Kidney (tissue), 22 donors: ENCODE measurements around the gene URB1. TPM values are rescaled to one million over a fixed set of nuclear protein-coding genes. Genes with fewer than 3 reads are reported as not detected.
"Not testable (repeated sequence)": the region's sequence is repeated elsewhere in the genome, so short reads cannot be mapped to it uniquely, and the experiment has no call there.

Experiments
- DNase-seq, 5 donors: peaks; one replicate each; pipeline ENCODE4 v3.0.0-alpha.2; 2013 to 2020
- FAIRE-seq: peaks from 2 replicates; lab custom pipeline; 2012; peaks lifted over from hg19 to GRCh38; lab: Jason Lieb, UNC
- H3K27ac ChIP-seq, 2 donors: one replicate each; pipeline ENCODE4 v1.7.0; 2013; ENCODE audit warnings: low read depth in 2 of 2, low read length in 2 of 2, inconsistent platforms in 1 of 2
- H3K27me3 ChIP-seq: one replicate; pipeline ENCODE4 v1.7.1; 2013; ENCODE audit warnings: low read length, inconsistent platforms; ENCODE audit not compliant: control insufficient read depth, insufficient read depth
- H3K36me3 ChIP-seq, 3 donors: one replicate each; pipeline versions ENCODE4 v1.7.0 to v1.7.1; 2013; ENCODE audit warnings: low read length in 3 of 3, control low read depth in 1 of 3, inconsistent platforms in 1 of 3; ENCODE audit not compliant: insufficient read depth in 3 of 3, control insufficient read depth in 2 of 3
- H3K4me1 ChIP-seq, 3 donors: one replicate each; pipeline versions ENCODE4 v1.7.0 to v1.7.1; 2013; ENCODE audit warnings: low read length in 3 of 3, inconsistent platforms in 1 of 3, low read depth in 1 of 3; ENCODE audit not compliant: control insufficient read depth in 2 of 3, insufficient read depth in 2 of 3
- H3K4me3 ChIP-seq, 3 donors: one replicate each; pipeline versions ENCODE4 v1.7.0 to v1.8.1; 2013; ENCODE audit warnings: low read length in 3 of 3, control low read depth in 1 of 3, inconsistent platforms in 1 of 3
- H3K9ac ChIP-seq, 3 donors: one replicate each; pipeline versions ENCODE4 v1.7.0 to v1.7.1; 2013; ENCODE audit warnings: low read length in 3 of 3, control low read depth in 1 of 3, inconsistent platforms in 1 of 3
- H3K9me3 ChIP-seq, 3 donors: one replicate each; pipeline versions ENCODE4 v1.7.0 to v1.7.1; 2013; ENCODE audit warnings: low read length in 3 of 3, control low read depth in 1 of 3, inconsistent platforms in 1 of 3; ENCODE audit not compliant: control insufficient read depth in 2 of 3, insufficient read depth in 1 of 3
- intact Hi-C: fragments of 100-400 bp; cut with DNase I; formaldehyde crosslinking; loops from one replicate; pipeline ENCODE4 v1.11.1; 2022
- long read RNA-seq, 10 donors: library from polyadenylated mRNA in 1 of 10; unstranded in 1 of 10; transcript quantifications; one replicate each; pipeline ENCODE4 v2.0.0 and lab custom pipeline, GENCODE V29; 2021 to 2026
- polyA plus RNA-seq: library from polyadenylated mRNA; stranded (reverse); fragments of 350-450 nt; fragmentation: Illumina TruSeq; extraction: RNeasy Lipid Tissue Mini Kit (QIAGEN cat#74804); gene quantifications from one replicate; pipeline ENCODE4 v1.2.3, GENCODE V29; 2014; ENCODE audit warnings: low read depth, low replicate concordance; ENCODE audit not compliant: insufficient read depth
- total RNA-seq: library from RNA; stranded (reverse); fragmentation: NEBNext Ultra II Directional; extraction: Animal tissue kit (Norgen Biotek cat#: 25700); gene quantifications from one replicate; pipeline ENCODE4 v1.2.1, GENCODE V29; 2021
- TF ChIP-seq, protein P1 (sequence below): IDR thresholded peaks from 3 replicates; pipeline ENCODE4 v1.5.1; 2012; ENCODE audit warnings: mild to moderate bottlenecking, moderate library complexity, borderline replicate concordance; ENCODE audit not compliant: insufficient read depth; ENCODE audit errors: extremely low read depth
- donor health status: control.
- donor health status: control.
- donor health status: control.
- donor health status: control.
- donor health status: control.
- donor health status: DM: yes; HTN: yes; CAD: no.
- donor health status: Normal renal cell carcinoma (clear cell type).

URB1 gene, protein sequence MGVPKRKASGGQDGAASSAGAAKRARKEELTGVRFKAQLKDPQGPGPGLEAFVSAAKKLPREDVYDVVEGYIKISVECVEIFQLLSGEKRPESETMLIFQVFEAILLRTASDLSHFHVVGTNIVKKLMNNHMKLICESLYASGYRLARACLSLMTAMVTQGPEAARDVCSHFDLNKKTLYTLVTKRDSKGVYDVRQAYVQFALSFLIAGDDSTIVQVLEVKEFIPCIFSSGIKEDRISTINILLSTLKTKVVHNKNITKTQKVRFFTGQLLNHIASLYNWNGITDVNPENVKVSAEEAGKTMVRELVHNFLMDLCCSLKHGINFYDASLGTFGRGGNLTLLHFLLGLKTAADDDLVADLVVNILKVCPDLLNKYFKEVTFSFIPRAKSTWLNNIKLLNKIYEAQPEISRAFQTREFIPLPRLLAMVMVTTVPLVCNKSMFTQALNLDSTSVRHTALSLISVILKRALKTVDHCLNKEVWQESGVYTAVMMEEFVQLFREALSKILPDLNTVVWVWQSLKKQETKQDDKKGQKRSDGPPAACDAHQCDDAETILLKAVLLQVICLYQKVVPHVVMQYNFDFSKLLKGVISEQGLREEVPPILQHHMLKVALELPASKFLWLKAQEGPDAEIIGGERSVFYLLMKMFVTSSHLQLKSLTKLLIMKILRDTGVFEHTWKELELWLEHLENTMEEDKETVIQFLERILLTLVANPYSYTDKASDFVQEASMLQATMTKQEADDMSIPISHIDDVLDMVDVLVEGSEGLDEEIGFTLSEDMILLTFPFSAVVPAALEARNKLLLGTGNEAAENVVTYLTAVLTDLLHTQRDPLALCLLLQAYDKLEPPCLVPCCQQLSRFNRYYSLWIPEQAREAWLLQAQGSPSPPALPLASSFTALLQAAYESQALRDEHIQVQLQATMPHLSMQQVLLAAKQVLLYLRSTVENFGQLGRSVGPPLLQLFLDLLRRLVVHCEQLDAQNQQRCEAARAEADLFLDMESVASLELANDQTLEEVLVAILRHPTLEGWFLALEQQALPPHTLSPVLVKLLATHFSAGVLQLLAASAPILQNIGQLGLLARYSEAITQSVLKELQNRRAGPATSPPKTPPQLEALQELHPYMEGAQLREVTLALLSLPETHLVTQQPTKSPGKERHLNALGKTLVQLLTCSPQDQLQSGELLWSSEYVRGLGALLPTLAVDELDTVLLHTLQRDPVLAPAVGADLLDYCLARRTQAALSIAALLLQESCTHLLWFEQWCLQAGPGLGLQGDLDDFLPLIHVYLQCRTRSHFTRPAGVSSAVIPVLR (N-terminal part only)
- 15.0 TPM for total RNA-seq
- 1.7 TPM for polyA plus RNA-seq
- long read RNA-seq, donor 1, result 0 reads
- long read RNA-seq, donor 2, result 0 reads
- long read RNA-seq, donor 3, result 0 reads
- long read RNA-seq, donor 4, result 0 reads
- long read RNA-seq, donor 5, result 0 reads
- long read RNA-seq, donor 6, result 0 reads
- long read RNA-seq, donor 7, partial matches to known transcripts, result 10 of 14 reads
- long read RNA-seq, donor 7, other reads (novel, unspliced or antisense), result 4 of 14 reads
- long read RNA-seq, donor 8, result 0 reads
- long read RNA-seq, donor 9, result 0 reads
- long read RNA-seq, donor 10, result 0 reads

DNA sequence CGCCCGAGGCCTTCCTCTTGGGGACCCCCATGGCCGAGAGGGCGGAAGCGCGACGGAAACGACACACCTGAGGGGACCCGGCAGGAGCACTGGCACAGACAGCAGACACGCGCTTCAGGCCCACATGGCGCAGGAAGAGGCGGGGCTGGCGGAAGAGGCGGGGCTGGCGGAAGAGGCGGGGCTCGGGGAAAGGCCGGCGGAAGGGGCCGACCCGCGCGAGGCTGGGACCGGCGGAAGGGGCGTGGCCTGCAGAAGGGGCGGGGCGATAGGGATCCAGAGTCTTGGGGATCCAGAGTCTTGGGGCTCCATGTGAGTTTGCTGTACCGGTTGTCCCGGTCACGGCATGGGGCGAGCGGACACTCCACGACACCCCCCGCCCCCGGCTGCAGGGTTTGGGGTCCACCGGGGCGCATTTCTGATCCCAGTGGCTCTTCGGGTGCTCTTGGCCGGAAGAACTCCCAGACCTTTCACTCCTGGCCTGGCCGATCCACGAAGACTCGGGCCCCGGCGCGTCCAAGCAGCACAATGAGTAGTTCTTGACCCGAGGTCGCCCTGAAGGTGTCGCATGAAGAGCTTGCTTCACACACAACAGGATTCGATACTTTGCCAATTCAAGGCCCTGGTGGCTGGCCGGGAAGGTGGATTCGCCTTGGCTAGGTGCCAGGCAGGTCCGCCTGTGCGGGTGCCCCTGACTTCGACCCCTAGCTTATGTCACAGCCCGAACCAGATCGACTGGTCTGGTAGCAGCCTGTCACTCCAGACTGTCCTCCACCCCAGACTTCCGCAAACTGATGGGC, at the start of gene URB1:
Gene URB1, minus strand, starts transcription at position 133 of the 797 bp plus-strand sequence. Its CDS starts 102 bp downstream, at position 31.
- Histone ChIP-seq H3K9ac (peak within 1 kb of the TSS; percentile 57 to 85 (median 63)), H3K4me1 (peaks cover 4 to 8% (median 6%) of the 10 kb centered on the region in 3 donors), H3K4me3 (peak within 1 kb of the TSS; percentile 79 to 95 (median 85)), H3K9me3 (no peaks in the 10 kb centered on the region), H3K27me3 (no peaks in the 10 kb centered on the region), H3K36me3 (no peaks in the 10 kb centered on the region), H3K27ac (peak within 1 kb of the TSS; percentile 63 to 91)
- FAIRE-seq, result no peak
- intact Hi-C loops, result no loop called here
- TF ChIP-seq, protein P1, sequence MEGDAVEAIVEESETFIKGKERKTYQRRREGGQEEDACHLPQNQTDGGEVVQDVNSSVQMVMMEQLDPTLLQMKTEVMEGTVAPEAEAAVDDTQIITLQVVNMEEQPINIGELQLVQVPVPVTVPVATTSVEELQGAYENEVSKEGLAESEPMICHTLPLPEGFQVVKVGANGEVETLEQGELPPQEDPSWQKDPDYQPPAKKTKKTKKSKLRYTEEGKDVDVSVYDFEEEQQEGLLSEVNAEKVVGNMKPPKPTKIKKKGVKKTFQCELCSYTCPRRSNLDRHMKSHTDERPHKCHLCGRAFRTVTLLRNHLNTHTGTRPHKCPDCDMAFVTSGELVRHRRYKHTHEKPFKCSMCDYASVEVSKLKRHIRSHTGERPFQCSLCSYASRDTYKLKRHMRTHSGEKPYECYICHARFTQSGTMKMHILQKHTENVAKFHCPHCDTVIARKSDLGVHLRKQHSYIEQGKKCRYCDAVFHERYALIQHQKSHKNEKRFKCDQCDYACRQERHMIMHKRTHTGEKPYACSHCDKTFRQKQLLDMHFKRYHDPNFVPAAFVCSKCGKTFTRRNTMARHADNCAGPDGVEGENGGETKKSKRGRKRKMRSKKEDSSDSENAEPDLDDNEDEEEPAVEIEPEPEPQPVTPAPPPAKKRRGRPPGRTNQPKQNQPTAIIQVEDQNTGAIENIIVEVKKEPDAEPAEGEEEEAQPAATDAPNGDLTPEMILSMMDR, result no peak
- DNase-seq, result peak; percentile 94 to 98 (median 95)

- intact Hi-C loops, result no loop called here
- no peak overlapping the region for H3K9ac ChIP-seq
- no peaks in the 10 kb centered on the region for H3K36me3 ChIP-seq
- no peaks in the 10 kb centered on the region for H3K9me3 ChIP-seq
- peak in 1 of 5 donors; percentile 54 for DNase-seq
- H3K27ac ChIP-seq, result no peak overlapping the region
- no peaks in the 10 kb centered on the region for H3K27me3 ChIP-seq
- no peak overlapping the region for H3K4me3 ChIP-seq
- H3K4me1 ChIP-seq, result no peaks in the 10 kb centered on the region
- FAIRE-seq, result no peak
- TF ChIP-seq, protein P1, result no peak
Observed at GRCh38 chr21:32437729-32438128, 44.9 kb upstream of the URB1 start.

GRCh38 chr21:32432982-32433660, 40.3 kb upstream of the URB1 start:
- intact Hi-C loops, DNase-seq, H3K36me3 ChIP-seq, H3K9ac ChIP-seq, H3K4me1 ChIP-seq, H3K27ac ChIP-seq, FAIRE-seq, H3K27me3 ChIP-seq, H3K4me3 ChIP-seq, H3K9me3 ChIP-seq: not testable (repeated sequence)
